IPS-NIHi7 (cell line): Measurements from ENCODE around the gene PRKCA.
A peak's percentile ranks its signal among the peaks of the same experiment; 100 is the strongest.

ENCODE experiments used
- DNase-seq: peaks from one replicate; pipeline ENCODE4 v3.0.0; 2012; ENCODE audit warnings: mixed read lengths; ENCODE audit errors: extremely low spot score

PRKCA gene

DNA sequence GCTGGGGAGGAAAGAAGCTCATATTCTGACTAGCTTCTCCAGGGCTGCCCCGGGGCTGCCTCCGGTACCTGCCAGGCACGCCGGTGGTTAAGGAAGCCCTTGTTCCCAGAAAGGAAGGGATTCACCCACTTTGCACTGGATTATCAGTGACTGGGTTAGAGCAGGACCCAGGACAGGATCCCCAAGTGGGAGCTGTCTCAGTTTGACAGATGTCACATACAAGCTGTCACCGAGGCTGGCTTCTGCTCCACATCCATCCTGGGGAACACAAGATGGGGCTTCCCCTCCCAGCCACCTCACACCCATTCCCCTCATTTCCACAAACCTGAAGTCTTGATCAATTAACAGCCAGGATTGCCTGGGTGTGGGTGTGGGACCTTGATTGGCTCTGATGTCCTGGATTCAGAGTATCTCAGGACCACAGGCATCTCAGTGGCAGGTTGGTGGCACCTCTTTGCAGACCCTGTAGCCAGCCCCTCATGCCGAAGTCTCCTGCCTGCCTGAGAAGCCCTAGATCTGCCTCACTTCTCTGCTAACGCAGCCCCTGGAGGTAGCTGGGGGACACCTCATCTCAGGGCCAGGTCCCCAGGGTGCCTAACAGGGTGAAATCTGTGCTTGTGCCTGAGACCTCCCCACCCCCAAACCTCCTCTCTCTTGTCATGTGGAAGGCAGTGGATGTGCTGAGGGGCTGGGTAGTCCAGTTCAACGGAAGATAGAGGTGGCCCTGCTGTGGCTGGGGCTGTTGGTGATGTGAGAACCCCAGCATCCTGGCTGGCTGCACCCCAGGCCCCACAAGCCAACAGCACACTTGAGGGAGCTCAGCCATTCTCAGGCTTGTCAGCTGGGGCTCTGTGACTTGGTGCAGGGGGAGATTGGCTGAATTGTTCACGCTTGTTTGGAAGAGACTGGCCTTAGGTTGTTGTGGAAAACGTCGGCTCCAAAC is 533.9 kb downstream of the PRKCA start:
- no peak for DNase-seq

- DNase-seq: no peak
Observed at GRCh38 chr17:66837226-66837625, 534.8 kb downstream of the PRKCA start.

- no peak for DNase-seq
Observed at GRCh38 chr17:66837885-66838665, 535.7 kb downstream of the PRKCA start.

DNA sequence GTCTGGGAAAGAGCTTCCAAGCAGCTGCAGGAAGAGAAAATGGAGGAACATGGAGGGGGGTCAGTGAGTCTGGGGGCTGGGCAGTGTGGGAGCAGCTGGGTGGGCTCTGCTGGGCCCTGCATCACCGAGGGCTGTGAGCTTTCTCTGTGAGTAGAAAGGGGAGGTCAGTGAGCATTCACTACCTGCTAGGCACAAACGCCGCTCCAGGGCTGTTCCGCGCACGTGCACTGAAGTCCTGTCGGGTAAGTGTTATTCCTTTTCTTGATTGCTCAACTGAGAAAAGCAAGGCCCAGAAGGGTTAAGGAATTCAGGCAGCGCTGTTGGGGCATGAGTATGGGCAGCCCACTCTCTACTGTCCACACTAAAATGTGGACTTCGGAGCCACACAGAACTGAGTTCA is 537.2 kb downstream of the PRKCA start:
- DNase-seq: no peak

- DNase-seq: no peak
Observed at GRCh38 chr17:66840061-66840460, 537.6 kb downstream of the PRKCA start.

DNA sequence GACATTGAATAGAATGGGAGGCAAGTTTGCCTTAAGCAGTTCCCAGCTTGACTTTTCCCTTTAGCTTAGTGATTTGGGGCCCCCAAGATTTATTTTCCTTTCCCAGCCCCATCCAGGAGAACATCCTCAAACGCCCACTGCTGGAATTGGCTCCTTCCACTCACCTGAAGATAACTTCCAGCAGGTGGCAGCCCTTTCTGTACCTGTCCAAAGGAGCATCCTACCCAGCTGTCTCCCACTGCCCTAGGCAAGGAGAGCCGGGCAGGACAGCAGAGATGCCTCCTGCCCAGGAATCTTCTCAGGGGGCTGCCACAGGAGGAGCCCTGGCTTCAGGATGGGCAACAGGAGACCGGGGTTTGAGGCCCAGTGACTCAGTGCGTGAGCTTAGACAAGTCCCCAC is 538.9 kb downstream of the PRKCA start:
- DNase-seq: peak; percentile 31

- DNase-seq: no peak
Observed at GRCh38 chr17:66841744-66842143, 539.3 kb downstream of the PRKCA start.

DNA sequence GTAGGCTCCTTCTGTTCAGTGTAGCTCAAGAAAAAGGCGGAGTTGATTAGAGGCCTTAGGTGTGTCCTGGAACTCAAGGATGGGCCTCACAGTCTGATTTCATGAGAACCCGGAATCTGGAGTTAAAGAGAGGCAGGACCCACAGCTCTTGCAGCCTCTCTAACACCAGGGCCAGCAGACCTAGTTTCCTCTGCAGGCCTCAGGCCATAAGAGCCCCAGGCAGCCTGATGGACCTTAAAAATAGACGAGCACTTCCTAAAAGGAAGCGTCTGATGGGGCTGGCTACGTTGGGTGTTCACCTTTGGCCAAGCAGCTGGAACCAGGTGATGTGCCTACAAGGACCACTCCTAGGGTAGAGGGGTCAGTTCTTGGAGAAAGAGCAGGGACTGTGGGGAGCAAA is 540.1 kb downstream of the PRKCA start:
- DNase-seq: no peak

- no peak for DNase-seq
Observed at GRCh38 chr17:66842959-66843358, 540.5 kb downstream of the PRKCA start.

DNA sequence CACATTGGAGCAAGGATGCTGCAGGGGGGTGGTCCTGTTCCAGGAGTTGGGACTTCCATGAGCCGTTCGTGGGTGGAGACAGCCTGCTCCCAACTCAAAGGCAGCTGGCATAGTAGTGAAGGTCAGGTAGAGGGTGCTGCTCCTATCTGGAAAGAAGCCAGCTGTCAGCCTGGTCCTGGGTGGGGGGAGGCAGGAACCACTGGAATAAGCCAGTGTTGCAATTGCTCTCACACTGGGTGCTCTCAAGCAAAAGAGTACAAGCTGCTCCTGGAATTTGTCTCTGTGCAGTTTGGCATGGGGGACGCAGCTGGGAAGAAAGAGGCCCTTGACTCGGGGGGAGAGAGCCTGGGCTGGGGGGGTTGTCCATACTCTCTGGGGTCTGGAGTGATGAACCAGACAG is 541.2 kb downstream of the PRKCA start:
- DNase-seq: no peak

- DNase-seq: no peak
Observed at GRCh38 chr17:66847704-66848103, 545.3 kb downstream of the PRKCA start.

- DNase-seq: no peak
Observed at GRCh38 chr17:66848496-66848895, 546.1 kb downstream of the PRKCA start.

DNA sequence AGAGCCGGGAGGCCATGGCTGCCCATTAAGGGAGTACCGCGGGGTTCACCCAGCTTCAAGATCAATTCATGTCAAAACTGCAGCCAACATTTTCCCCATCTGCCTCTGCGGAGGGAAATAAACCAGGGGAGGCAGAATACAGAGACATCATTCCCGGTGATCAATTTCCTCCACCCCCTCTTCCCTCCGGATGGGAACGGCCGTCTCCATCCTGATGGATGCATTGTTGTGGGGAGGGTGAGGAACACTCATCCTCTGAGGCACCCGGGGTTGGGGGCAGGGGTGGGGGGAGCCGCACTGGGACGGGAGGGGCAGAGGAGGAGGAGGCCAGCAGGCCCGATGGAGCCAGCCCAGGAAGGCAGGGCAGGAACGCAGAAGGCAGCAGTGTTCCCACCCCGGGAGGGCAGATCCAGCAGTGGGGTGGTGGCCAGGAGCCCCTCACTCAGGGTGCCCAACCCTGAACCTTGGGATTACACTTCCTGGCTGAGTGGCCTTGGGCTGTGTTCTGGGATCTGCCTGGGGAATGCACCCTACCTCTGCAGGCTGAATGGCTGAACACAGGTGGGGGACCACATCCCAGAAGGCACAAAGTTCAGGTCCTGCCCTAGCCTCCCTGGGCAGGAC is 546.7 kb downstream of the PRKCA start:
- no peak for DNase-seq

DNA sequence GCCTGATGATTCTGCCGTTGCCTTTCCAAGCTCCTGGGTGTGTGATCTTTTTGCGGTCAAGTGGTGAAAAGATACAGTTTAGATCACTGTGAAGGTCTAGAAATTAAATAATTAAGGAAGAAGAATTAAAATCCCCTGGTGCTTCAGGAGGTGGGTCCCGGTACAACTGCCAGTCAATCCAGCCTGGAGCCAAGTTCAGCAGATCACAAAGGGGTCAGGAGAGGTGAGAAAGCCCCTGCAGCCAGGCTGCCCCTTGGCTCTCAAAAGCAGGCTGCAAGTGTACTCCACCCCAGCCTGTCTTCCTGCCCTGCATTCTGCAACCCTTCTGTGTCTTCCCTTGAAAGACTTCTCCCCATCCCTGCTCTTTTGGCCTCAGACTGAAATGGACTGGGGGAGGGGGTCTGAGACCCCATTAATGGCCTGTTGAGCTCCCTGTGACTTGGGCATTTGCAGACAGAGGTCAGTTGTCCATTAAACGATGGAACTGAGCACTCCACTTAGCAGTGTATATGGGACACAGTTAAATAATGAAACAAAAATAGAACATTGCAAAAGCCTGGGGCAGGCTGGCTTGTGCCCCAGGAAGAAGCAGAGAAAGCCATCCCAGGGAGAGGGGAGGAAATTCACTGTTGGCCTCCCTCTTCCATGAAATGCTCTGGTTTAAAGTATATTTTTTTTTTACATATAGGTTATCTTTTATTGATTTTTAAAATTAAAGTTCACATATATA is 547.6 kb downstream of the PRKCA start:
- no peak for DNase-seq

DNA sequence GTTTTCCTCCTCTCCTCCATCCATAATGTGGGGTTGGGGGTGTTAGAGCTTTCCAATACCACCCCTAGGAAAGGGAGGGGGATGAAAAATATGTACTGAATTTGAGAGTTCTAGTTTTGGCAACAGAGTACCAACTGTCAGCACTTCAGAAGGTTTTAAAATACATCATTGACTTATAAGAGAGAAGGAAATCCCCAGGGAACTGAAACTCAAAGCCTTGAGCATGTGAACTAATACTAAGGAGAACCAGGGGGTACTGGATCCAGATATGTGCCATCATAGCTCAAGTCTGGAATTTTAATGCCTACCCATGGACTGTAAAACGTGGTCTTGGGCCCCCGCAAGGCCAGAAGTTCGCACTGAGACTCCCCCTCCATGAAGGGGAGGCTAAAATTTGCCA is 548.3 kb downstream of the PRKCA start:
- no peak for DNase-seq

DNA sequence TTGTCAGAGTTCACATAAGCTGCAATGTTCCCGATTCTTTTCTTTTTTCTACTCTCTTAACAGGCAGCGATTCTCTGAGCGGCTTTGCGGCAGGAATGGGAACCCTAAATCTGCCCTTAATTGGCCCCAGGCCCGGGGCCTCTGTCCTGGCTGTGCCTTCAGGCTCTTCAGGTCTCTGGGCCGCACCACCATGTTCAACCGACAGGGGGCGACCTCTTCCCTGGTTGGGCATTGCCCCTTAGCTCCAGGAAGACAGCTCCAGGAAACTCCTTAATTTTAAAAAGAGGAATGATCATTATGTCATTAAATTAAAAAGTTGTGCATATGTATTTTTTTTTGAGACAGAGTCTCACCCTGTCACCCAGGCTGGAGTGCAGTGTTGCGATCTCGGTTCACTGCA is 552.8 kb downstream of the PRKCA start:
- DNase-seq: peak; percentile 75

DNA sequence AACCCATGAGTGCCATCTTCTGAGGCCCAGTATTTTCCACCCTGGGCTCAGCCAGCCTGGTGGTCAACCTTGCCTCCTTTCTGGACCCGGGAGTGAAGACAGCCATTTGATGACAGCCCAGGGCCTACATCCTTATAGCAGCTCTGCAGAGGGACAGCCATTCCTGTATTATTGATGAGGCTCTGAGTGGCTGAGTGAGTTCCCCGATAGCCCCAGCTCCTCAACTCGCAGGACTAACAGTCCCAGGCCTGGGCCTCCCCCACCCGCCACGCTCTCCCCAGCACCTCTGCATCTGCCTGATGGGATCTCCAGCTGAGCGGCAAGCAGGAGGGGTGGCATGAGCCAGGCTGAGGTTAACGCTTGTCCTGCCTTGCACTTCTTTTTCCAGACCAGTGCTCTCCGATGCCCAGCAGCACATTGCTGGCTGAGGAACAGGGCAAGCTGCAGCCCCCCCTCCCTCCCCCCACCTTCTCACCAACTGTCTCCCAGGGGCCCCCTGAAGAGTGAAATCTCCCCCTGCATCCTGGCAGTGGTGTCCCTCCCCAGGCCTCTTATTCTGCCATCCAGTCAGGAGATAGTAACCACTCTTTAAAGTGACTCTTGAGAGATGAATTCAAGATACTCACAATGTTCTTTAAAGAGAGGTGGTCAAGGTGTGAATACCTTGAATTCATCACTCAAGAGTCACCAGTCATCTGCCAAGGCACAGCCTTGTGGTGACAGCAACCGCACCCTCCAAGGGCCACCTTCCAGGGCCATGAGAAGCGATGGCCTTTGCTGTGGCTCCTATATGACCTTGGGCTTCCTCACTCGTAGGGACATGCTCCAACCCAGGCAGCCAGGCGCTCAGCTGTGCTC is 556.0 kb downstream of the PRKCA start:
- no peak for DNase-seq

DNA sequence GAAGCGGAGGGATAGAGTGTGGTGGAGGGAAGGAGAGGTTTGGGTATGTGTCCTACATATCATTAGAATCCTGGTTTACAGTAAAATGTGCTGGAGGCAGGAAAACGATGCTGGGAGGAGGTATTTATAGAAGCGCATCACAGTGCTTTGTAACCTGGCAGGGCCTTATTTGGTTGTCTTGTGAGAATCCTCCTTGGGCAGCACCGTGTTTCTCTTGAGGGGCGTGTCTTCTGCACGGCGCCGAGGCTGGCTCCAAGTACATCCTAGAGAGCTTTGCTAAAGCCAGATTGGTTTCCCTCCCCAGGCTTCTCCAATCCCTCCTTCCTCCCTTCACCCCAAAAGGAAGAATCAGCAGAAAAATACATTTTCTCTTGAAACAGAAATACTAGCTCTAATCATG is 556.9 kb downstream of the PRKCA start:
- DNase-seq: no peak

DNA sequence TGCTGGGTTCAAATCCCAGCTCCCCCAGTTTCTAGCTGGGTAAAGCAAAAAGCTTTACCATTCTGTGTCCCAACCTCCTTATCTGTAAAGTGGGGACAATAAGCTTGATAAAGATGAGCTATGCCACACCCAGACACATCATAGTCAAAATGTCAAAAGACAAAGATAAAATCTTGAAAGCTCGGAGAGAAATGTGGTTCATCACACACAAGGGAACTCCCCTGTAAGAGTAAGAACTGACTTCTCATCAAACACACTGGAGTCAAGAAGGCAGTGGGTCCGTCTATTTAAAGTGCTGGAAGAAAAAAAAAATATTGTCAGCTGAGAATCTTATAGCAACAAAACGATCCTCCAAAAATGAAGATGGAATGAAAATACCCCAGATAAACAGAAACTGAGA is 557.8 kb downstream of the PRKCA start:
- DNase-seq: no peak
